Spleen (tissue), 11 donors: Measurements from ENCODE around the gene BTG2. TPM values are rescaled to one million over a fixed set of nuclear protein-coding genes. Genes with fewer than 3 reads are reported as not detected.
"Not testable (repeated sequence)": the region's sequence is repeated elsewhere in the genome, so short reads cannot be mapped to it uniquely, and the experiment has no call there.

ENCODE experiments used
- DNase-seq: peaks from one replicate; pipeline ENCODE4 v3.0.0-alpha.2; 2020
- H3K27ac ChIP-seq, 8 donors: fragments of 200-600 bp; sonication (generic) in 7 of 8; 1 replicate in 4 of 8; 2 replicates in 4 of 8; pipeline versions ENCODE4 v1.5.0 to v1.8.0; 2016 to 2021; ENCODE audit warnings: inconsistent platforms in 4 of 8, mild to moderate bottlenecking in 4 of 8, moderate library complexity in 1 of 8
- H3K27me3 ChIP-seq, 7 donors: fragments of 200-600 bp; sonication (generic) in 6 of 7; replicated peaks in 1 of 7; 1 replicate in 4 of 7; 2 replicates in 3 of 7; pipeline versions ENCODE4 v1.5.0 to v1.8.0; 2016 to 2021; ENCODE audit warnings: inconsistent platforms in 3 of 7, mild to moderate bottlenecking in 1 of 7
- H3K36me3 ChIP-seq, 6 donors: fragments of 200-600 bp; sonication (generic) in 5 of 6; 1 replicate in 4 of 6; 2 replicates in 2 of 6; pipeline versions ENCODE4 v1.5.0 to v1.8.0; 2016 to 2021; ENCODE audit warnings: inconsistent platforms in 2 of 6
- H3K4me1 ChIP-seq, 6 donors: fragments of 200-600 bp; sonication (generic) in 5 of 6; 1 replicate in 3 of 6; 2 replicates in 3 of 6; pipeline versions ENCODE4 v1.5.0 to v1.8.0; 2016 to 2021; ENCODE audit warnings: inconsistent platforms in 3 of 6
- H3K4me3 ChIP-seq, 8 donors: fragments of 200-600 bp; sonication (generic) in 7 of 8; 1 replicate in 4 of 8; 2 replicates in 4 of 8; pipeline versions ENCODE4 v1.5.0 to v1.8.0; 2016 to 2021; ENCODE audit warnings: inconsistent platforms in 4 of 8, mild to moderate bottlenecking in 4 of 8, moderate library complexity in 2 of 8
- H3K9me3 ChIP-seq, 8 donors: fragments of 200-600 bp; sonication (generic) in 7 of 8; 1 replicate in 4 of 8; 2 replicates in 4 of 8; pipeline versions ENCODE4 v1.5.0 to v1.8.0; 2016 to 2021; ENCODE audit warnings: inconsistent platforms in 4 of 8
- POLR2A ChIP-seq, 3 donors: fragments of 450-650 bp; IDR thresholded peaks; one replicate each; pipeline ENCODE4 v1.5.1; 2017; ENCODE audit warnings: antibody characterized with exemption in 3 of 3, mild to moderate bottlenecking in 1 of 3
- POLR2AphosphoS5 ChIP-seq, 3 donors: sonication (generic); formaldehyde crosslinking; IDR thresholded peaks; one replicate each; pipeline ENCODE4 v1.5.1; 2017; ENCODE audit warnings: antibody characterized with exemption in 3 of 3
- WGBS, 5 donors: extraction: QIAGEN DNeasy Blood & Tissue Kit in 3 of 5; methylation state at CpG; one replicate each; pipeline versions ENCODE4 v1.1.5 to v1.1.7; 2013 to 2018; 5-methylcytosine and 5-hydroxymethylcytosine counted together
- intact Hi-C: fragments of 100-400 bp; cut with DNase I; formaldehyde crosslinking; loops from one replicate; pipeline ENCODE4 v1.15.0; 2023; ENCODE audit warnings: low total_unique reads
- polyA plus RNA-seq, 3 donors: library from polyadenylated mRNA; stranded (reverse); fragments of 200-250 nt; gene quantifications; one replicate each; pipeline ENCODE4 v1.2.1, GENCODE V29; 2013
- total RNA-seq, 7 donors: library from RNA; depleted of rRNA in 3 of 7; stranded (reverse); fragments of >200 nt in 3 of 7; fragmentation: NEBNext Ultra II Directional in 4 of 7; extraction: Animal tissue kit (Norgen Biotek cat#: 25700) in 4 of 7; gene quantifications; one replicate each; pipeline versions ENCODE4 v1.1.0 to v1.2.1, GENCODE V29; 2016 to 2021
- TF ChIP-seq, protein P1 (sequence below), 11 experiments: fragments of 200-600 bp in 7 of 11; fragments of 450-650 bp in 4 of 11; sonication (generic) in 4 of 11; IDR thresholded peaks in 8 of 11; conservative IDR thresholded peaks in 3 of 11; 1 replicate in 7 of 11; 2 replicates in 4 of 11; pipeline versions ENCODE4 v1.4.0 to v1.8.0; 2016 to 2021; ENCODE audit warnings: antibody characterized with exemption in 11 of 11, inconsistent platforms in 4 of 11, mild to moderate bottlenecking in 1 of 11
- donor health status: healthy with polysubstance abuse.
- donor health status: DM: no; HTN: no; CAD: no; lungs with moderate emphysema.
- donor health status: DM: no; HTN: no; CAD: no.
- donor health status: Bipolar disorder and iron deficiency.
- donor health status: healthy.
- donor health status: DM: no; HTN: no; CAD: no.
- donor health status: DM: yes; HTN: yes; CAD: no.

BTG2 gene
- total and polyA plus RNA-seq, 10 donors, result 55.5 to 186 (median 124) TPM

DNA sequence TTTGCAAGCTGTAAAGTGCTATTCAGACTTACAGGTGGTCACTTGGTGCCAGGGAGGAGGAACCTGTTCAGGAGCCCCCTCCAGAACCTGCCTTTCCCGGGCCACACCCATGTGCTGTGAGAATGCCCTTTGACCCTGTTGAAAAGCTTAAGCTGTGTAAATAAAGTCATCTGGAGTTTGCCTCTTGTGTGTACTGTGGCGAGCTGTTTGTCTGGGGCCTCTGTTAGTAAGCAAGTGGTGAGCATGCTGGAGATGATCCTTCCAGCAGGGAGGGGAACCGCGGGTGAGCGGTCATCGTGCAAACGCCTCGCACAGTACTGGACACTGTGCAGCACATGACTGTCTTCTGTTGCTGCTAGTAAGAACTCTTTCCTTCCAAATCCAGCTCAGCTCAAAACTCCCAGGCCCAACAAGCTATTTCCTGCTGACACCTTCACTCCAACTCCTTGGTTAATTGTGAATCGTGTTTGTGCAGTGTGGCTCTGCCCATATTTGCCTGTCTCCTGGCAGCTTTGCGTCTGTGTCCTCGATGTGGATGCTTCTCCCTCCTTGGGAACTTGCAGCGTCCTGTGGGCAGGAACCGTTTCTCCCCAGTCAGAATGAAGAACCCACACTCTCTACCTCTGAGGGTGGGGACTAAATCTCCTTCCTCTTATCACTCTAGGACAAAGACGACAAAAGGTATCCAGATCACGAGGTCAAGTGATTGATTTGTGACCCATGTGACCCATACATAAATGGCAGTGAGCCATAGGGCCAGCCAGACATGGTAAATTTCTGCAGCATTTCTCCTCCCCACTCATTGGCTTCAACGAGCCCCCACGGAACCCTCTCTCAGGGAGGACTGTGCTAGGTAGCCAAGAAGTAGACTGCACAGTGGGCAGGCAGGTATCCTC, 13.9 kb upstream of the BTG2 start:
- intact Hi-C loops, result no loop called here
- no peaks in the 10 kb centered on the region for H3K27me3 ChIP-seq
- TF ChIP-seq POLR2AphosphoS5 (IDR thresholded peaks at IDR 0.05) (peak in 2 of 3 donors; percentile 32 to 44), POLR2A (IDR thresholded peaks at IDR 0.05) (no peak)
- TF ChIP-seq, protein P1, sequence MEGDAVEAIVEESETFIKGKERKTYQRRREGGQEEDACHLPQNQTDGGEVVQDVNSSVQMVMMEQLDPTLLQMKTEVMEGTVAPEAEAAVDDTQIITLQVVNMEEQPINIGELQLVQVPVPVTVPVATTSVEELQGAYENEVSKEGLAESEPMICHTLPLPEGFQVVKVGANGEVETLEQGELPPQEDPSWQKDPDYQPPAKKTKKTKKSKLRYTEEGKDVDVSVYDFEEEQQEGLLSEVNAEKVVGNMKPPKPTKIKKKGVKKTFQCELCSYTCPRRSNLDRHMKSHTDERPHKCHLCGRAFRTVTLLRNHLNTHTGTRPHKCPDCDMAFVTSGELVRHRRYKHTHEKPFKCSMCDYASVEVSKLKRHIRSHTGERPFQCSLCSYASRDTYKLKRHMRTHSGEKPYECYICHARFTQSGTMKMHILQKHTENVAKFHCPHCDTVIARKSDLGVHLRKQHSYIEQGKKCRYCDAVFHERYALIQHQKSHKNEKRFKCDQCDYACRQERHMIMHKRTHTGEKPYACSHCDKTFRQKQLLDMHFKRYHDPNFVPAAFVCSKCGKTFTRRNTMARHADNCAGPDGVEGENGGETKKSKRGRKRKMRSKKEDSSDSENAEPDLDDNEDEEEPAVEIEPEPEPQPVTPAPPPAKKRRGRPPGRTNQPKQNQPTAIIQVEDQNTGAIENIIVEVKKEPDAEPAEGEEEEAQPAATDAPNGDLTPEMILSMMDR (IDR thresholded peaks at IDR 0.05 in 8 of 11, conservative IDR thresholded peaks at IDR 0.05 in 3 of 11), result no peak
- H3K4me1 ChIP-seq, result peaks cover 45 to 76% (median 60%) of the 10 kb centered on the region in 6 donors
- 67 to 81% (median 79%) methylated on average over 17 of the region's 17 CpGs for WGBS, 5 donors
- no peak for DNase-seq
- peak overlapping the region in 1 of 8 donors; percentile 67 for H3K4me3 ChIP-seq
- H3K27ac ChIP-seq, result peak overlapping the region; percentile 90 to 99 (median 97)
- H3K9me3 ChIP-seq, result no peaks in the 10 kb centered on the region
- H3K36me3 ChIP-seq, result no peaks in the 10 kb centered on the region

DNA sequence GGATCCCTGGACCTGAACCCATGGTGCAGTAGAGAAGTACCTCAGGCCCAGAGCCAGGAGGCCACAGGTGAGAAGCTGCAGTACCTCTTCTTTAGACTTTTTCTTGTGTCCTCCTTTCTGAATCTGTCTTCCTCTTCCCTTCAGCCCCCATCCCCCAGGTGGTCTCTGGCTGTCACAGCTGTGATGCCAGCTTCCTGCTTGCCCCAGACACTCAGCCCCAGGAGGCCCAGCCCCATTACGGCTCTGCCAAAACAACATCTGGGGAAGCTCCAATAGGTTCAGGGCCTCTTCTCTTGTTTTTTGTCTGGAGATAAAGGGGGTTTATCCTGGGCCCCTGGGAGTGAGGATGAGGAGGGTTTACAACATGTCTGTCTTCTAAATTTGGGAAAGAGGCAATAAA, 9.5 kb upstream of the BTG2 start:
- intact Hi-C loops, result no loop called here
- no peaks in the 10 kb centered on the region for H3K27me3 ChIP-seq
- H3K4me1 ChIP-seq, result peaks cover 8 to 76% (median 38%) of the 10 kb centered on the region in 6 donors
- DNase-seq, result peak; percentile 83
- H3K9me3 ChIP-seq, result no peaks in the 10 kb centered on the region
- no peaks in the 10 kb centered on the region for H3K36me3 ChIP-seq
- peak in 1 of 3 donors; percentile 56 for TF ChIP-seq POLR2AphosphoS5 (IDR thresholded peaks at IDR 0.05)
- TF ChIP-seq, protein P1 (IDR thresholded peaks at IDR 0.05 in 8 of 11, conservative IDR thresholded peaks at IDR 0.05 in 3 of 11), result no peak
- no peak overlapping the region for H3K4me3 ChIP-seq
- 44 to 60% (median 54%) methylated on average over 1 of the region's 1 CpG for WGBS, 5 donors
- peak overlapping the region in 5 of 8 donors; percentile 15 to 100 (median 39) for H3K27ac ChIP-seq

DNA sequence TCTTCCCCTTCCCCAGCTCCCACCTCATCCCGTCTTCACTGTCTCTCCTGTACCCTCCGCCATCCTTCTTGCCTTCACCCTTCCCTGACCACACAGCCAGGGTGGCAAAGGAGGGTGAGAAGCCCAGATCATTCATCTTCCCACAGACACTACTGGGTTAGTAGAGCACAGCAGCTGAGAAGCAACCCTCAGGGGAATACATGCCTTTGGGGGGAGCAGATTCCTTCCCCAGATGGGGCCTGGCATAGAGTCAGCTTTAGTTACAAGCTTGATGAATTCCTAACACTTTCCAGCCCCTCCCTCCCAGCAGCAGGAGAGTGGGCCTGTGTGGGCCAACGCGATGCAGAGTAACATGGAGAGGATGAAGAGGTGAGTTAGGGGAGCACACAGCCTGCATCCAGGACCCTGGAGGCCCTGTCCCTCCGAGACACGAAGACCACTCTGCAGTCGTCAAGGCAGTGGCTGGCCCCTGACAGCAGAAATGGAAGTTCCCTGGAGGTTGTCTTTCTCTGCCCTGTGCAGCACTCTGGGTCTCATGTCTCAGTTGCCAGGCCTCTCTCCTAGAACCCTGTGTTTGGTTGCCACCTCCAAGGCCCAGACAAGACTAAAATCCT, 8.8 kb upstream of the BTG2 start:
- Histone ChIP-seq H3K4me3 (no peak overlapping the region), H3K4me1 (peaks cover 2 to 76% (median 37%) of the 10 kb centered on the region in 6 donors), H3K9me3 (no peaks in the 10 kb centered on the region), H3K36me3 (no peaks in the 10 kb centered on the region), H3K27ac (peak overlapping the region in 4 of 8 donors; percentile 15 to 100 (median 44)), H3K27me3 (no peaks in the 10 kb centered on the region)
- no peak for DNase-seq
- TF ChIP-seq POLR2AphosphoS5 (IDR thresholded peaks at IDR 0.05) (no peak), POLR2A (IDR thresholded peaks at IDR 0.05) (no peak)
- TF ChIP-seq, protein P1 (IDR thresholded peaks at IDR 0.05 in 8 of 11, conservative IDR thresholded peaks at IDR 0.05 in 3 of 11), result no peak
- 75 to 91% (median 83%) methylated on average over 7 of the region's 7 CpGs for WGBS, 5 donors
- intact Hi-C loops, result no loop called here

DNA sequence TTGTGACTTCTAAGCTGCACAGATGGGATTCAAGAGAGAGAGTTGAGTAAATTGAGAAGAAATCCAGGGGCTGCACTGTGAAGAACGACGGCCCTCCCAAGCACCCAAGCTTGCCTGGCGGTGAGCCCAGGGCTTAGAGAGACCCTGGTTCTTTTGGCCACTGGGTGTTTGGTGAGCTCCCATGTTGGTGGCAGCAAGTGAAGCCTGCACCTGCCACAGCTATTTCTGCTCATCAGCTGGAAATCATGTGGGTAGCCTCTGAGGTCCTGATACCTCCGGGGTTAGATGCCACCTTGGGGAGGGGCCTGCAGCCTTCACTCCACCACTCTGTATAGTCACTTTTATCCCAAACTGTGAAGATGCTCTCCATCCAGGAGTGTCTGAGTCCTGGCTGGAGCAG, 6.2 kb upstream of the BTG2 start:
- H3K4me3 ChIP-seq, result no peak overlapping the region
- peak overlapping the region; percentile 27 to 100 (median 66) for H3K27ac ChIP-seq
- peak; percentile 79 for DNase-seq
- H3K36me3 ChIP-seq, result no peaks in the 10 kb centered on the region
- H3K4me1 ChIP-seq, result peaks cover 11 to 95% (median 54%) of the 10 kb centered on the region in 6 donors
- peak in 1 of 3 donors; percentile 49 for TF ChIP-seq POLR2AphosphoS5 (IDR thresholded peaks at IDR 0.05)
- TF ChIP-seq, protein P1 (IDR thresholded peaks at IDR 0.05 in 8 of 11, conservative IDR thresholded peaks at IDR 0.05 in 3 of 11), result no peak
- no peaks in the 10 kb centered on the region for H3K9me3 ChIP-seq
- intact Hi-C loops, result no loop called here
- H3K27me3 ChIP-seq, result no peaks in the 10 kb centered on the region
- WGBS, 5 donors, result 53 to 73% (median 65%) methylated on average over 4 of the region's 4 CpGs

DNA sequence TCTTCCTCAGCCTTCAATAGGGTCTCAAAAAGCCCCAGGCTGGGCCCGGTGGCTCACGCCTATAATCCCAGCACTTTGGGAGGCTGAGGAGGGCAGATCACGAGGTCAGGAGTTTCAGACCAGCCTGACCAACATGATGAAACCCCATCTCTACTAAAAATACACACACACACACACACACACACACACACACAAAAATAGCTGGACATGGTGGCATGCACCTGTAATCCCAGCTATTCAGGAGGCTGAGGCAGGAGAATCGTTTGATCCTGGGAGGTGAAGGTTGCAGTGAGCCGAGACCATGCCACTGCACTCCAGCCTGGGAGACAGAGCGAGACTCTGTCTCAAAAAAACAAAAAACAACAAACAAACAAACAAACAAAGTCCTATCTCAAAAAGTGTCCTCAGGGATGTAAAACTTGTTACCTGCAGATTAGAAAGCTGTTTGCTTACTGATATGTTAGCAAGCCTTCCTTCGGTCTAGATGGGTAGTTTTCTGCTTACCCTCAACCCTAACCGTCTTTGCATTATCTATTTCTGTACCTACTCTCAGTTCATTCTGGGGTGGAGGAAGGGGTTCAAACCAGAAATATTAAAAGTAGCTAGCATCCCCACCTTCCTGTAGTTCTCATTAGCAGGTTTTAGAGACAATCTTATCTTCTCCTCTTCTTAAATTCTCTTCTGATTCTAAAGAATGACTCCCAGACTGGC, 5.4 kb upstream of the BTG2 start:
- intact Hi-C loops, H3K27me3 ChIP-seq, H3K36me3 ChIP-seq, H3K4me3 ChIP-seq, DNase-seq, H3K9me3 ChIP-seq: not testable (repeated sequence)
- peak overlapping the region; percentile 27 to 100 (median 66) for H3K27ac ChIP-seq
- H3K4me1 ChIP-seq, result peaks cover 18 to 99% (median 61%) of the 10 kb centered on the region in 6 donors
- WGBS, 5 donors, result 70 to 79% (median 75%) methylated on average over 8 of the region's 8 CpGs
